A549 (cell line): ENCODE results near the gene CHST10.

Experiments
- CTCF ChIP-seq: fragments of >200 bp; sonication (Bioruptor Twin); formaldehyde crosslinking; IDR thresholded peaks from 3 replicates; pipeline ENCODE4 v1.5.1; 2016
- MAFK ChIP-seq: fragments of 450-650 bp; IDR thresholded peaks from 2 replicates; pipeline ENCODE4 v1.6.1; 2014; ENCODE audit not compliant: partially characterized antibody
- NFE2L2 ChIP-seq: fragments of 150-350 bp; conservative IDR thresholded peaks from 2 replicates; pipeline ENCODE4 v1.6.1; 2014; ENCODE audit warnings: low read length
- POLR2A ChIP-seq: IDR thresholded peaks from 2 replicates; pipeline ENCODE4 v1.6.1; 2012; ENCODE audit warnings: mild to moderate bottlenecking, low read length
- POLR2AphosphoS2 ChIP-seq: conservative IDR thresholded peaks from 2 replicates; pipeline ENCODE4 v1.6.1; 2012; ENCODE audit warnings: low read length, improper control_type of control experiment, inconsistent platforms
- SMC3 ChIP-seq: fragments of >200 bp; sonication (Bioruptor Twin); formaldehyde crosslinking; IDR thresholded peaks from 3 replicates; pipeline ENCODE4 v1.6.1; 2018; ENCODE audit warnings: inconsistent platforms
- TF ChIP-seq, protein P1 (sequence below): fragments of 200-600 bp; sonication (generic); IDR thresholded peaks from 2 replicates; pipeline ENCODE4 v1.6.1; 2016; ENCODE audit warnings: antibody characterized with exemption, mild to moderate bottlenecking, moderate library complexity

- TF ChIP-seq CTCF (no peak), POLR2A (no peak), POLR2AphosphoS2 (no peak), SMC3 (no peak), MAFK (no peak), NFE2L2 (no peak)
- TF ChIP-seq, protein P1, sequence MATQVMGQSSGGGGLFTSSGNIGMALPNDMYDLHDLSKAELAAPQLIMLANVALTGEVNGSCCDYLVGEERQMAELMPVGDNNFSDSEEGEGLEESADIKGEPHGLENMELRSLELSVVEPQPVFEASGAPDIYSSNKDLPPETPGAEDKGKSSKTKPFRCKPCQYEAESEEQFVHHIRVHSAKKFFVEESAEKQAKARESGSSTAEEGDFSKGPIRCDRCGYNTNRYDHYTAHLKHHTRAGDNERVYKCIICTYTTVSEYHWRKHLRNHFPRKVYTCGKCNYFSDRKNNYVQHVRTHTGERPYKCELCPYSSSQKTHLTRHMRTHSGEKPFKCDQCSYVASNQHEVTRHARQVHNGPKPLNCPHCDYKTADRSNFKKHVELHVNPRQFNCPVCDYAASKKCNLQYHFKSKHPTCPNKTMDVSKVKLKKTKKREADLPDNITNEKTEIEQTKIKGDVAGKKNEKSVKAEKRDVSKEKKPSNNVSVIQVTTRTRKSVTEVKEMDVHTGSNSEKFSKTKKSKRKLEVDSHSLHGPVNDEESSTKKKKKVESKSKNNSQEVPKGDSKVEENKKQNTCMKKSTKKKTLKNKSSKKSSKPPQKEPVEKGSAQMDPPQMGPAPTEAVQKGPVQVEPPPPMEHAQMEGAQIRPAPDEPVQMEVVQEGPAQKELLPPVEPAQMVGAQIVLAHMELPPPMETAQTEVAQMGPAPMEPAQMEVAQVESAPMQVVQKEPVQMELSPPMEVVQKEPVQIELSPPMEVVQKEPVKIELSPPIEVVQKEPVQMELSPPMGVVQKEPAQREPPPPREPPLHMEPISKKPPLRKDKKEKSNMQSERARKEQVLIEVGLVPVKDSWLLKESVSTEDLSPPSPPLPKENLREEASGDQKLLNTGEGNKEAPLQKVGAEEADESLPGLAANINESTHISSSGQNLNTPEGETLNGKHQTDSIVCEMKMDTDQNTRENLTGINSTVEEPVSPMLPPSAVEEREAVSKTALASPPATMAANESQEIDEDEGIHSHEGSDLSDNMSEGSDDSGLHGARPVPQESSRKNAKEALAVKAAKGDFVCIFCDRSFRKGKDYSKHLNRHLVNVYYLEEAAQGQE = no peak
Observed at GRCh38 chr2:100426384-100426720, 8.9 kb upstream of the CHST10 start.
